ENCODE results near the gene CEP20.

DNA sequence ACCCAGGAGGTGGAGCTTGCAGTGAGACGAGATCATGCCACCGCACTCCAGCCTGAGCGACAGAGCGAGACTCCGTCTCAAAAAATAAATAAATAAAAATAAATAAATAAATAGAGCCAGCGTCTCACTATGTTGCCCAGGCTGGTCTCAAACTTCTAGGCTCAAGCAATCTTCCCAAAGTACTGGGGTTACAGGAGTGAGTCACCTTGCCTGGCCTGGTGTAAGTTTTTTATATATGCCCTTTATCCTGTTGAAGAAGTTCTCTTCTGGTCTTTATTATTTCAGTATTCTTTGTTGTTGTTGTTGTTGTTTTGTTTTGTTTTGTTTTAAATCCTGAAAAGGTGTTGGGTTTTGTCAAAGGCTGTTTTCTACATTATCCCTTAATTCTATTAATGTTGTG lies 30.9 kb upstream of the CEP20 start:
- TF ChIP-seq GATA3 (IDR thresholded peaks at IDR 0.05; ENCODE audit: low read depth, low read length) (no peak), GATA2 (IDR thresholded peaks at IDR 0.05; ENCODE audit: low read depth, low read length) (no peak)

Measured in SH-SY5Y (cell line).